GM21717 (cell line): ENCODE data around the gene CLMP.
"Not testable (repeated sequence)": the region's sequence is repeated elsewhere in the genome, so short reads cannot be mapped to it uniquely, and the experiment has no call there.

Experiments used
- ATAC-seq: cut with Tn5 transposase; IDR thresholded peaks from one replicate; pipeline ENCODE4 v1.9.1; 2021; ENCODE audit warnings: mild to moderate bottlenecking, moderate library complexity; ENCODE audit not compliant: unreplicated experiment

Gene CLMP

DNA sequence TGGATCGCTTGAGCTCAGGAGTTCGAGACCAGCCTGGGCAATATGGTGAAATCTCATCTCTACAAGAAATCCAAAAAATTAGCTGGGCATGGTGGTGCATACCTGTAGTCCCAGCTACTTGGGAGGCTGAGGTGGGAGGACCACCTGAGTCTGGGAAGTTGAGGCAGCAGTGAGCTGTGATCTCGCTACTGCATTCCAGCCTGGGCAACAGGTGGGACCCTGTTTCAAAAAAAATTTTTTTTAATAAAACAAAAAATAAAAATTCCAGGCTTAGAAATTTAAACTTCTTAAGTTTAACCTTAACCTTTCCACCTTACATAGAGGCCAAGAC is 21.2 kb downstream of the CLMP start:
- no peak for ATAC-seq

GRCh38 chr11:123173040-123173855 is 21.8 kb downstream of the CLMP start:
- no peak for ATAC-seq

DNA sequence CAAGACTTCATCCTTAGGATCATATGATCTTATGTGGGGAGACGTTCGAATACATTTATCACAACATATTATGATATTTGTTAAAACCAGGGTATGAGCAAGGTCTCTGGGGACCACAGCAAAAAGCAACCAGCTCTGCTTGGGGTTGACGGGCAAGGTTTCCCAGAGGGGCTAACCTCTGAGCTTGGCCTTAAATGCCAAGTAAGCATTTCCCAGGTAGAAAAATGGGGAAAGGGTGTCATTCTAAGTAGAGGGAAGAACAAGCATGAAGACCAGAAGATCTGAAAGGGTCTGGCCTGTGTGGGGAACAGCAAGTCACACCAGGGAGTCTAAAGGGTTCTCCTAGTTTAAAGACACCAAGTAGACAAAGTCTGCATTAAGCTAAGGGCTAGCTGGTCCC is 24.1 kb downstream of the CLMP start:
- no peak for ATAC-seq

DNA sequence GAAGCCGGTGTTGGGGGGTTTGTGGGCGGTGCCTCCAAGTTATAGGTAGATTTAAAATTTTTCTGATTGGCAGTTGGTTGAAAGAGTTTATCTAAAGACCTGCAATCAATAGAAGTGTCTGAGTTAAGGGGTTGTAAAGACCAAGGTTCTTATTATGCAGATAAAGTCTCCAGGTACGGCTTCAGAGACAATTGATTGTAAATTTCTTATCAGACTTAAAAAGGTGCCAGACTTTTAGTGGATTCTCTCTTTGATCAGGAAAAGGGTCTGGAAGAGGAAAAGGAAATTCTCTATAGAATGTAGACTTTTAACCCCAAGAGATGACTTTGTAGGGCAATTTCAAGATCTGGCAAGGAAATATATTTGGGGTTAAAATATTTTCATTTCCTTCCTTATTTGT is 25.2 kb downstream of the CLMP start:
- no peak for ATAC-seq

- ATAC-seq: no peak
Measured at GRCh38 chr11:123168955-123169484, 26.0 kb downstream of the CLMP start.

DNA sequence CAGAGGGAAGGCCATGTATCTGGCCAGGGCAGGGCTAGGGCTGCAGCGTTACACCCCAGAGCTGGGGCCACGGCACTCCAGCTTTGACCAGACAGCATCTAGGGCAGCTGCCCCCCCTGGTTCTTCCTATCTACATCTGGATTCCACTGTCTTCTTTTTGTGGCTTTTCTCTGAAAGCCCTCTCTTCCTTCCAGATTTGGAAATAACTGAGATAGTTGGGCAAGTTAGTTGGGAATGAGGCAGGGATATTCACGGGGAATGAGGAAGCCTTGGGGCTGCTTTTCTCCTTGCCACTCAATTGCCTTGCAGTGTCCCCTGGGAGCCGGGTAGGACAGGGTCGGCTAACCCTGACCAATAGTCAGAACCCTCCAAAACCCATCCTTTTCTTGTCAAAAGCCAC is 26.8 kb downstream of the CLMP start:
- no peak for ATAC-seq

DNA sequence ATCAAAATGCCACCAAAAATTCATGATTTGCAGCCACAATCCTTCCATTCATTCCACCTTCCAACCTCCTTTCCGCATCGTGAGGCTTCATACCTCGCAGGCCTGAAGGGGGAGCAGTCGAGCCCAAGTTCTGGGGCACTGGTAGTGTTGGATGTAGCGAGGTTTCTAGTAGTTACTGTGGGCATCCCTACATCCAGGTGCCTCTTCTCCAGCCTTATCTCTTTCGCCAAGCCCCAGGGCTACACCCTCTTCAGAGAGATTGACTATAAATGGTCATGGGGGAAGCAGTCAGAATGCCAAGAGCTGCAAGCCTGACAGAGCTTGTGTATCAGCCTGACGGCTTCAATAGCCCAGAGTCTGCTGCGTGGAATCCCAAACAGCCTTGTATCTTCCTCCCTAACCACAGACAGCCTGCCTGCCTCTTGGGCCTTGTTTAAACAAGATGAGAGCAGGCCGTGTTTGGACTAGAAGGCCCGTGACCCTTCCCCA is 28.9 kb downstream of the CLMP start:
- no peak for ATAC-seq

DNA sequence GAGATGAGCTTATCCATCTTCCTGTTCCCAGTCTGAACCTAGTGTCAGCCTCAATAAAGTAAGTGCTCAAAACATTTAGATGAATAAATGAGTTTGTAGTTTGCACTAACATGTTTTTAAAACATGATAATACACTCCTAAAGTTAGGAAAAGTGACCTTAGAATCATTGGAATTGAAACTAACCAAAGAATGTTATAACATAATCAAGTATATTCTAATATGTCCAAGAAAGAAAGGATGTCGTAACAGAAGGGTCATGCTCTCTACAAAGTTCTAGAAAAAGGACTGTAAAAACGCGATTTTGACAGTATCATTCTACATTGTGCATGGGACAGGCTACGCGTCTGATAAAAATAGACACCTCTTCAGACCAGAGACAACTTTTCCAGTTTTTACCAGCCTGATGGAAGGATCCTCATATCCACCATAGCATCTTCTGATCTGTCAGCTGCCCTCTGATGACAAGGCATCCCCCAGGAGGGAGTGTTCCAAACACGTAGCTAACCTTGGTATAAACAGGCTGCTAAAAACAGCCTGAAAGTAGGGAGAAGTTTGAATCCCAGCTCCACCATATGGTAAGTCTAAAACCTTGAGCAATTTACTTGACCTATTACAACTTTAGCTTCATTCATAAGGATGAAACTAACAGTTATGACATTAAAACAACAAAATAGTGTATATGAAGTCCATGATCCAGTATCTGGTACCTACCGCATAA is 30.2 kb downstream of the CLMP start:
- no peak for ATAC-seq

GRCh38 chr11:123163621-123164020 is 31.4 kb downstream of the CLMP start:
- no peak for ATAC-seq

GRCh38 chr11:123161376-123162030 is 33.5 kb downstream of the CLMP start:
- ATAC-seq: no peak

- ATAC-seq: no peak
Measured at GRCh38 chr11:123159183-123159857, 35.7 kb downstream of the CLMP start.

GRCh38 chr11:123158033-123159003 is 36.7 kb downstream of the CLMP start:
- no peak for ATAC-seq

GRCh38 chr11:123152951-123153350 is 42.1 kb downstream of the CLMP start:
- ATAC-seq: no peak

DNA sequence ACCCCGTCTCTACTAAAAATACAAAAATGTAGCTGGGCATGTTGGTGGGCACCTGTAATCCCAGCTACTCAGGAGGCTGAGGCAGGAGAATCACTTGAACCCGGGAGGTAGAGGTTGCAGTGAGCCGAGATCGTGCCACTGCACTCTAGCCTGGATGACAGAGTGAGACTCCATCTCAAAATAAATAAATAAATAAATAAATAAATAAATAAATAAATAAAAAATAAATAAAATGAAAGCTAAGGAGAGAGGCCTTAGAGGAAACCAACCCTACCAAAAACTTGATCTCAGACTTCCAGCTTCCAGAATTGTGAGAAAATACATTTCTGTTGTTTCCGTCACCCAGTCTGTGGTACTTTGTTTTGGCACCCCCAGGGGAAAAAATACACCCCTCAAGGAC is 42.7 kb downstream of the CLMP start:
- ATAC-seq: not testable (repeated sequence)

GRCh38 chr11:123151796-123152195 is 43.3 kb downstream of the CLMP start:
- ATAC-seq: no peak

- no peak for ATAC-seq
Measured at GRCh38 chr11:123151366-123151765, 43.7 kb downstream of the CLMP start.

- no peak for ATAC-seq
Measured at GRCh38 chr11:123150882-123151281, 44.2 kb downstream of the CLMP start.

DNA sequence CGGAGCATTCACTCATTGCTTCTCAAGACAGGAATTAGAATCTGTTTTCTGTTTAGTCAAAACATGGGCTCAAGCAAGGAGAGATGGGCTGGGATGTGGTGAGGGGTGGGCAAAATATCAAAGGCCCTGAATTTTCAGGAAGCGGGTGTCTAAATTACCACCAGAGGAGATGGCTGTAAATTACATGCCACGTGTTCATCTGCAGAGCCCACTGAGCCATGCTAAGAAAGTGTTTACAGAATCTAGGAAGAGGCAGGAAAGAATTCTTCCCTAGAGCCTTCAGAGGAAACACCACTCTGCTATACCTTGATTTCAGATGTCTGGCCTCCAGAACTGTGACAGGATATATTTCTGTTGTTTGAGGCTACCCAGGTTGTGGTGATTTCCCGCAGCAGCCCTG is 46.1 kb downstream of the CLMP start:
- no peak for ATAC-seq

- ATAC-seq: no peak
Measured at GRCh38 chr11:123145661-123146060, 49.4 kb downstream of the CLMP start.

GRCh38 chr11:123145220-123145619 is 49.8 kb downstream of the CLMP start:
- no peak for ATAC-seq
